AG09309 (cell line): ENCODE measurements around the gene RRAGA.
"Not testable (repeated sequence)": the region's sequence is repeated elsewhere in the genome, so short reads cannot be mapped to it uniquely, and the experiment has no call there.

Source experiments
- DNase-seq: peaks from one replicate; pipeline ENCODE4 v3.0.0-alpha.2; 2010; ENCODE audit warnings: low read depth
- H3K4me3 ChIP-seq: 2 replicates; pipeline ENCODE4 v1.5.1; 2011; ENCODE audit warnings: mild to moderate bottlenecking, low read depth, low read length, moderate library complexity; ENCODE audit not compliant: control insufficient read depth
- TF ChIP-seq, protein P1 (sequence below): IDR thresholded peaks from 2 replicates; pipeline ENCODE4 v1.5.1; 2011; ENCODE audit warnings: mild to moderate bottlenecking, low read depth, low read length, inconsistent platforms; ENCODE audit not compliant: insufficient read depth, control insufficient read depth; ENCODE audit errors: missing control alignments

Gene RRAGA, protein sequence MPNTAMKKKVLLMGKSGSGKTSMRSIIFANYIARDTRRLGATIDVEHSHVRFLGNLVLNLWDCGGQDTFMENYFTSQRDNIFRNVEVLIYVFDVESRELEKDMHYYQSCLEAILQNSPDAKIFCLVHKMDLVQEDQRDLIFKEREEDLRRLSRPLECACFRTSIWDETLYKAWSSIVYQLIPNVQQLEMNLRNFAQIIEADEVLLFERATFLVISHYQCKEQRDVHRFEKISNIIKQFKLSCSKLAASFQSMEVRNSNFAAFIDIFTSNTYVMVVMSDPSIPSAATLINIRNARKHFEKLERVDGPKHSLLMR

DNA sequence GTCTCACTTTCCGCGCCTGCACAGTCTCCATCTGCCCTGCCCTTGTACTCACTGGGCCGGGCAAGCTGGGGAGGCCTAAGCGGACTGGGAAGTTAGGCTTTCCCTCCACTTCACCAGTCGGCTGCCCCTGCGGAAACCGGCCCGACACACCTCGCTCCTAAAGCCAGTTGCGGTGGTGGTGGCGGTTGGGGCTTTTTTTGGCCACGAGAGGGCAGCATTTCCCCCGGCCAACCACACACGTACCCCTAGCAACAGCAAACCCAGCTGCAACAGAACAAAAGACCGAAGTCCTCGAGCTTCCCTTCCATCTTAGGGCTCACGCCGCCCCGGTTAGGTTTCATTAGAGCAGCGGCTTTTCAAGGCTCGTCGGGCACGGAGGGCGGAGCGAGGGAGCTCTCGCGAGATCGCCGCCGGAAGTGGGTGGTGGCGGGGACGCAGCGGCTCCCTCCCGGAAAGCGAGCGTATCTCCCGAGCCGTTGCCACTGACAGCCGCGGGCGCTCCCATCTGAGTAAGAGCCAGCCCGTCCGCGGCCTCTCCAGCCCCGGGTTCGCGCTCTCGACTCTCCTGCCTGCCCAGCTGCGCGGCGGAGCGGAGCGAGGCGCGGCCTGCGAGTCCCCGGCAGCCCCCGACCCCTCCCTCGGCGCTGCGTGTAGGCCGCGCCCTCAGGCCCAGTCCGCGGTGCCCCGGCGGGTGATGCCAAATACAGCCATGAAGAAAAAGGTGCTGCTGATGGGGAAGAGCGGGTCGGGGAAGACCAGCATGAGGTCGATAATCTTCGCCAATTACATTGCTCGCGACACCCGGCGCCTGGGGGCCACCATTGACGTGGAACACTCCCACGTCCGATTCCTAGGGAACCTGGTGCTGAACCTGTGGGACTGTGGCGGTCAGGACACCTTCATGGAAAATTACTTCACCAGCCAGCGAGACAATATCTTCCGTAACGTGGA lies at the start of gene RRAGA:
TSS of gene RRAGA (plus strand) at position 462 of the 951 bp plus-strand sequence. CDS start at position 695, 233 bp downstream.
- peak; percentile 90 for DNase-seq
- TF ChIP-seq, protein P1, sequence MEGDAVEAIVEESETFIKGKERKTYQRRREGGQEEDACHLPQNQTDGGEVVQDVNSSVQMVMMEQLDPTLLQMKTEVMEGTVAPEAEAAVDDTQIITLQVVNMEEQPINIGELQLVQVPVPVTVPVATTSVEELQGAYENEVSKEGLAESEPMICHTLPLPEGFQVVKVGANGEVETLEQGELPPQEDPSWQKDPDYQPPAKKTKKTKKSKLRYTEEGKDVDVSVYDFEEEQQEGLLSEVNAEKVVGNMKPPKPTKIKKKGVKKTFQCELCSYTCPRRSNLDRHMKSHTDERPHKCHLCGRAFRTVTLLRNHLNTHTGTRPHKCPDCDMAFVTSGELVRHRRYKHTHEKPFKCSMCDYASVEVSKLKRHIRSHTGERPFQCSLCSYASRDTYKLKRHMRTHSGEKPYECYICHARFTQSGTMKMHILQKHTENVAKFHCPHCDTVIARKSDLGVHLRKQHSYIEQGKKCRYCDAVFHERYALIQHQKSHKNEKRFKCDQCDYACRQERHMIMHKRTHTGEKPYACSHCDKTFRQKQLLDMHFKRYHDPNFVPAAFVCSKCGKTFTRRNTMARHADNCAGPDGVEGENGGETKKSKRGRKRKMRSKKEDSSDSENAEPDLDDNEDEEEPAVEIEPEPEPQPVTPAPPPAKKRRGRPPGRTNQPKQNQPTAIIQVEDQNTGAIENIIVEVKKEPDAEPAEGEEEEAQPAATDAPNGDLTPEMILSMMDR: peak; percentile 93
- H3K4me3 ChIP-seq: peak within 1 kb of the TSS; percentile 88

DNA sequence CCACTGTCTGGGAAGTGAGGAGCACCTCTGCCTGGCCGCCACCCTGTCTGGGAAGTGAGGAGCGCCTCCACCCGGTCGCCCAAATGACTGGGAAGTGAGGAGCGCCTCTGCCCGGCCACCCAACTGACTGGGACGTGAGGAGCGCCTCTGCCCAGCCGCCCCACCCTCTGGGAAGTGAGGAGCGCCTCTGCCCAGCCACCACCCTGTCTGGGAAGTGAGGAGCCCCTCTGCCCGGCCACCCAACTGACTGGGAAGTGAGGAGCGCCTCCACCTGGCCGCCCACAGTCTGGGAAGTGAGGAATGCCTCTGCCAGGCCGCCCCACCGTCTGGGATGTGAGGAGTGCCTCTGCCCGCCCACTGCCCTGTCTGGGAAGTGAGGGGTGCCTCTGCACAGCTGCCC lies 49.1 kb upstream of the RRAGA start:
- no peak overlapping the region for H3K4me3 ChIP-seq
- TF ChIP-seq, protein P1: no peak
- no peak for DNase-seq

DNA sequence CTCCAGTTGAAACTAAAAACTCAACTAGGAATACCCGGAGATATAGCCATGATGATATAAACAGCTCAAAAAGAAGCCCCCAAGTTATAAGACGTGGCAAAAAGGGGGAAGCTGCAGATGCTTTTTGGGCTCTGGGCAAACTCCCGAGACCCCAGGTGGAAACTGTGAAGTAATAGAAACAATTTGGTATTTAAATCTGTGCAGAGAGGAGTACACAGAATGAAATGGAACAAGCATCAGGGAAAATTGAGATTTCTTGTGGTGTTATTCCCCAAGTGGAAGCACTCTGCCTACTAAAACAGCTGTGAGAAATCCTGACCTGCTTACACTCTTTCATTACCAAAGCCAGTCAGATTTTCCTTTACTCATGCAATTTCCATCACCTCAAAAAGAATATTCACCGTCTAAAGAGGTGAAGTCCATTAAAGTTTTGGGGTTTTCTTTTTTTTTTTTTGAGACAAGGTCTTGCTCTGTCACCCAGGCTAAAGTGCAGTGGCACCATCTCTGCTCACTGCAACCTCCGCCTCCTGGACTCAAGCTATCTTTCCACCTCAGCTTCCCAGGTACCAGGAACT lies 39.7 kb upstream of the RRAGA start:
- DNase-seq: no peak
- TF ChIP-seq, protein P1: no peak

DNA sequence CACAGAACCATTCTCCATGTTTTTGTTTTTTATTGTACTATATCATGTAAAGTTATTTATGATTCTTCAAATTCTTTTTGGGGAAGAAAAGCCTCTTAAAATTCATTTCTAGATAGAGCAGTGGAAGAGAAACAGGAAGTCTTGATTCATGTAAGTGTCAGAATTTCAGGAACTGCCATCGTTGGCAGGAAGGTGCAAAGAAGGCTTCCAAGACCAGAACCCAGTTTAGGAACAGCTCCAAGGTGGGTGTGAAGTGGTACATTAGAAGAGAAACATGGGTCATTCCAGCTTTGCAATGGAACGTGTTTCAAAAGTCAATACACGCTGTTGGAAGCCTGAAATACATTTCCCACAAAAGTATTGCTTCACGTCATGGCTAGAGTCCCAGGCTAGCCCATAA lies 31.0 kb upstream of the RRAGA start:
- no peak overlapping the region for H3K4me3 ChIP-seq
- no peak for DNase-seq
- TF ChIP-seq, protein P1: no peak

More for the DNA sequence above, 39.7 kb upstream of the RRAGA start:
- no peak overlapping the region for H3K4me3 ChIP-seq

DNA sequence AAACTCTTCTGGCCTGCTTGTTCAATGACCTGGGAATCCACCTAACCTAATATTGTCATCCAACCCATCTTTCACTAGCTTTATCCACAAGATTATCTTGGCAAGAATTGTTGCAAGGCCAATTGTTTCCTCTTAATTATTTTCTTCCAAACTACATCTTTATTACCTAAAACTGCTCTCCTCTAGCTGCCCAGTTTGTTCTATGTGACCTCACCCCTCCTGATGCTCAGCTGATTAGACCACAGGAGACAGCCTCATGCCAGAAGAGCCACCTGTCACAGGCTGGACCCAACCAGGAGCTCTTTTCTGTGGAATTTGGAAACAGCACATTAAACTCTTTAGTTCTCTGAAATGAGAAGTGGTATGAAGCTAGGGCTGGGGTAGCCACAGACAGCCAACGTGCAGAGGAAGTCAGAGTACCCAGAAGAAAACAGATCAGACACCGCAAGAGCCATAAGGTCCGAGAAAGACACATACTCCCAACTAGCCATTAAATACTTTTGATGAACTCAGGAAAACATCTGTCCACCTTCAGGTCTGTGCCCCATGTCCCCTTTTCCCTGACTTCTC lies 28.3 kb upstream of the RRAGA start:
- DNase-seq: no peak
- no peak overlapping the region for H3K4me3 ChIP-seq
- TF ChIP-seq, protein P1: no peak

DNA sequence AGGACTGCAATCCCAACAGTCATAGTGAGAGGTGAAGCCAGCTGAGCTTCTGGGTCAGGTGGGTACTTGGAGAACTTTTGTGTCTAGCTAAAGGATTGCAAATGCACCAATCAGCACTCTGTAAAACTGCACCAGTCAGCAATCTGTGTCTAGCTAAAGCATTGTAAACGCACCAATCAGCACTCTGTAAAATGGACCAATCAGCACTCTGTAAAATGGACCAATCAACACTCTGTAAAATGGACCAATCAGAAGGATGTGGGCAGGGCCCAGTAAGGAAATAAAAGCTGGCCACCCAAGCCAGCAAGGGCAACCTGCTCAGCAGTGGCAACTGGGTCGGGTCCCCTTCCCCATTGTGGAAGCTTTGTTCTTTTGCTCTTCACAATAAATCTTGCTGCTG lies 27.6 kb upstream of the RRAGA start:
- not testable (repeated sequence) for DNase-seq, H3K4me3 ChIP-seq

DNA sequence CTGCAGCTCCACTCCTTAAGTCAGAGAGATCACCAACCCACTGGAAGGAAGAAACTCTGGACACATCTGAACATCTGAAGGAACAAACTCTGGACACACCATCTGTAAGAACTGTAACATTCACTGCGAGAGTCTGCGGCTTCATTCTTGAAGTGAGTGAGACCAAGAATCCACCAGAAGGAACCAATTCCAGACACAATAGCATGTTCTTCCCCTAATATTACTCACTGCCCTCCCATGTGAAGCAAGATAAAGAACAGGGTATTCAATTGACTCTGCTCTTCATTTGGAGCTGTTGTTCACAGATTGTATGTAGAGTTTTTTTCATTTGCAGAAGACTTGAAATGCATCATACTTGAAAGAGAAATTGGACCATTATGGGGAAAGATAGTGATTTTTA lies 27.0 kb upstream of the RRAGA start:
- no peak overlapping the region for H3K4me3 ChIP-seq
- TF ChIP-seq, protein P1: no peak
- DNase-seq: no peak
